Transverse colon (tissue), 3 donors: ENCODE measurements around the gene PRAMEF20.

Source experiments
- POLR2A ChIP-seq: fragments of 450-650 bp; IDR thresholded peaks from one replicate; pipeline ENCODE4 v1.6.1; 2016; ENCODE audit warnings: antibody characterized with exemption, mild to moderate bottlenecking, moderate library complexity
- TF ChIP-seq, protein P1 (sequence below), 5 experiments: fragments of 200-600 bp in 3 of 5; fragments of 450-650 bp in 2 of 5; sonication (generic) in 3 of 5; IDR thresholded peaks; 1 replicate in 2 of 5; 2 replicates in 3 of 5; pipeline ENCODE4 v1.5.1; 2016 to 2017; ENCODE audit warnings: antibody characterized with exemption in 5 of 5, inconsistent platforms in 3 of 5, mild to moderate bottlenecking in 2 of 5, moderate library complexity in 1 of 5

DNA sequence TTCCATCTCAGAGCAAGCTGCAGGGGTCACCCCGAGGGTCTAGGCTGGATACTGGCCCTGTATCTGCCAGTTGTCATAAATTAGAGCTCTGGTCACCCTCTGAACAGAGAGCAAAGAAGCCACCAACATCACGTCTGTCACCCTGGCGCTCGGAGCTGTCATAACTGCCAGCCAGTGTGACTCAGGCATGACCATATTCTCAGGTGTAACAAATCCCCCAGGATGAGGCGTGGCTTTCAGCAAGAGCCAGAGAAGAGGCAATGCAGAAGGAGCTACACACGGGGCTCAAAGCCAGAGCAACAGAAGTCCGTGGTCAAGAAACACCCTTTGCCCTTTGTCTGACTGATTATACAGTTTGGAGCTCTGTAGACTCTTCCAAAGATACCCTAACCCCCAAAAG, 40.0 kb downstream of the PRAMEF20 start:
- TF ChIP-seq POLR2A, result no peak
- TF ChIP-seq, protein P1, sequence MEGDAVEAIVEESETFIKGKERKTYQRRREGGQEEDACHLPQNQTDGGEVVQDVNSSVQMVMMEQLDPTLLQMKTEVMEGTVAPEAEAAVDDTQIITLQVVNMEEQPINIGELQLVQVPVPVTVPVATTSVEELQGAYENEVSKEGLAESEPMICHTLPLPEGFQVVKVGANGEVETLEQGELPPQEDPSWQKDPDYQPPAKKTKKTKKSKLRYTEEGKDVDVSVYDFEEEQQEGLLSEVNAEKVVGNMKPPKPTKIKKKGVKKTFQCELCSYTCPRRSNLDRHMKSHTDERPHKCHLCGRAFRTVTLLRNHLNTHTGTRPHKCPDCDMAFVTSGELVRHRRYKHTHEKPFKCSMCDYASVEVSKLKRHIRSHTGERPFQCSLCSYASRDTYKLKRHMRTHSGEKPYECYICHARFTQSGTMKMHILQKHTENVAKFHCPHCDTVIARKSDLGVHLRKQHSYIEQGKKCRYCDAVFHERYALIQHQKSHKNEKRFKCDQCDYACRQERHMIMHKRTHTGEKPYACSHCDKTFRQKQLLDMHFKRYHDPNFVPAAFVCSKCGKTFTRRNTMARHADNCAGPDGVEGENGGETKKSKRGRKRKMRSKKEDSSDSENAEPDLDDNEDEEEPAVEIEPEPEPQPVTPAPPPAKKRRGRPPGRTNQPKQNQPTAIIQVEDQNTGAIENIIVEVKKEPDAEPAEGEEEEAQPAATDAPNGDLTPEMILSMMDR (IDR thresholded peaks at IDR 0.05), result no peak
